WERI-Rb-1 (cell line): Measurements from ENCODE around the gene ZBTB4.

Source experiments
- DNase-seq: peaks from one replicate; pipeline ENCODE4 v3.0.0-alpha.2; 2020
- H3K27ac ChIP-seq: fragments of 250-450 bp; sonication (Bioruptor Pico); 2 replicates; pipeline ENCODE4 v1.5.1; 2020; ENCODE audit warnings: mild to moderate bottlenecking, moderate library complexity
- H3K27me3 ChIP-seq: fragments of 250-450 bp; sonication (Bioruptor Pico); 2 replicates; pipeline ENCODE4 v1.5.1; 2021; ENCODE audit warnings: mild to moderate bottlenecking, low read depth, moderate library complexity; ENCODE audit not compliant: insufficient read depth, severe bottlenecking
- H3K36me3 ChIP-seq: fragments of 250-450 bp; sonication (Bioruptor Pico); 2 replicates; pipeline ENCODE4 v1.5.1; 2020; ENCODE audit warnings: mild to moderate bottlenecking, moderate library complexity
- H3K4me3 ChIP-seq: 2 replicates; pipeline ENCODE4 v1.5.1; 2011; ENCODE audit warnings: low read depth, mild to moderate bottlenecking, control low read depth, low read length
- H3K9me3 ChIP-seq: fragments of 250-450 bp; sonication (Bioruptor Pico); 2 replicates; pipeline ENCODE4 v1.5.1; 2021; ENCODE audit warnings: mild to moderate bottlenecking, moderate library complexity; ENCODE audit not compliant: severe bottlenecking
- CTCF ChIP-seq: IDR thresholded peaks from 2 replicates; pipeline ENCODE4 v1.5.1; 2011; ENCODE audit warnings: low read depth, mild to moderate bottlenecking, control low read depth, inconsistent platforms, low read length

ZBTB4 gene

GRCh38 chr17:7497228-7497627, 17.8 kb upstream of the ZBTB4 start:
- H3K27me3 ChIP-seq: no peaks in the 10 kb centered on the region
- no peaks in the 10 kb centered on the region for H3K9me3 ChIP-seq
- DNase-seq: no peak
- H3K27ac ChIP-seq: no peak overlapping the region
- no peak overlapping the region for H3K4me3 ChIP-seq
- TF ChIP-seq CTCF: no peak
- peaks cover 89% of the 10 kb centered on the region for H3K36me3 ChIP-seq

- Histone ChIP-seq H3K27me3 (no peaks in the 10 kb centered on the region), H3K27ac (no peak overlapping the region), H3K9me3 (no peaks in the 10 kb centered on the region), H3K4me3 (no peak overlapping the region), H3K36me3 (peaks cover 83% of the 10 kb centered on the region)
- DNase-seq: no peak
- TF ChIP-seq CTCF: no peak
Measured at GRCh38 chr17:7496470-7497183, 17.2 kb upstream of the ZBTB4 start.

GRCh38 chr17:7495906-7496434, 16.5 kb upstream of the ZBTB4 start:
- Histone ChIP-seq H3K4me3 (no peak overlapping the region), H3K27ac (no peak overlapping the region), H3K9me3 (no peaks in the 10 kb centered on the region), H3K27me3 (no peaks in the 10 kb centered on the region), H3K36me3 (peaks cover 79% of the 10 kb centered on the region)
- DNase-seq: no peak
- no peak for TF ChIP-seq CTCF

GRCh38 chr17:7493941-7494340, 14.5 kb upstream of the ZBTB4 start:
- H3K36me3 ChIP-seq: peaks cover 75% of the 10 kb centered on the region
- H3K4me3 ChIP-seq: no peak overlapping the region
- no peak for TF ChIP-seq CTCF
- no peaks in the 10 kb centered on the region for H3K9me3 ChIP-seq
- no peaks in the 10 kb centered on the region for H3K27me3 ChIP-seq
- no peak overlapping the region for H3K27ac ChIP-seq
- DNase-seq: no peak

- Histone ChIP-seq H3K4me3 (no peak overlapping the region), H3K36me3 (peaks cover 67% of the 10 kb centered on the region), H3K27ac (no peak overlapping the region), H3K27me3 (no peaks in the 10 kb centered on the region), H3K9me3 (no peaks in the 10 kb centered on the region)
- DNase-seq: no peak
- no peak for TF ChIP-seq CTCF
Measured at GRCh38 chr17:7491583-7491982, 12.2 kb upstream of the ZBTB4 start.

GRCh38 chr17:7490144-7490543, 10.7 kb upstream of the ZBTB4 start:
- no peak for DNase-seq
- Histone ChIP-seq H3K9me3 (no peaks in the 10 kb centered on the region), H3K27me3 (no peaks in the 10 kb centered on the region), H3K4me3 (no peak overlapping the region), H3K36me3 (peaks cover 62% of the 10 kb centered on the region), H3K27ac (no peak overlapping the region; the same call in 1 of the 2 replicates)
- no peak for TF ChIP-seq CTCF
